ENCODE measurements around the gene VWA2.

Gene VWA2

DNA sequence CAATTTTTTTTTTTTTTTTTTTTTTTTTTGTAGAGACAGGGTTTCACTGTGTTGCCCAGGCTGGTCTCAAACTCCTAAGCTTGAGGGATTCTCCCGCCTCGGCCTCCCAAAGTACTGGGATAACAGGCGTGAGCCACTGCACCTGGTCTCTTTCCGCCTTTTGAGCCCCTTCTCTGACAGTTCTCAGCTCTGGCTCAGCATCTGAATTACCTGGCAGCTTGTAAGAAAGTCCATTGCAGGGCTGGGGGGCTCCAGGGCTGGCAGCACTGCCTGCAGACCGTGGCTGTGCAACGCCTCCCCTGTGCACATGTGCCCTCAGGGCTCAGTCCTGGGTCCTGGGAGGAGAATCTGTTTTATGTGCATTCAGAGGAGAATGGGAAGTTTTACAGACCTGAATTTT lies 37.6 kb downstream of the VWA2 start:
- in situ Hi-C loops (cut with HindIII; ENCODE audit: low sequenced_read_pairs): no loop called here
- no peak overlapping the region for H3K4me3 ChIP-seq (ENCODE audit: low read depth, low read length)
- DNase-seq (ENCODE audit: low read depth, low spot score): no peak
- no peak for TF ChIP-seq CTCF (IDR thresholded peaks at IDR 0.05; ENCODE audit: low read depth, low read length)

DNA sequence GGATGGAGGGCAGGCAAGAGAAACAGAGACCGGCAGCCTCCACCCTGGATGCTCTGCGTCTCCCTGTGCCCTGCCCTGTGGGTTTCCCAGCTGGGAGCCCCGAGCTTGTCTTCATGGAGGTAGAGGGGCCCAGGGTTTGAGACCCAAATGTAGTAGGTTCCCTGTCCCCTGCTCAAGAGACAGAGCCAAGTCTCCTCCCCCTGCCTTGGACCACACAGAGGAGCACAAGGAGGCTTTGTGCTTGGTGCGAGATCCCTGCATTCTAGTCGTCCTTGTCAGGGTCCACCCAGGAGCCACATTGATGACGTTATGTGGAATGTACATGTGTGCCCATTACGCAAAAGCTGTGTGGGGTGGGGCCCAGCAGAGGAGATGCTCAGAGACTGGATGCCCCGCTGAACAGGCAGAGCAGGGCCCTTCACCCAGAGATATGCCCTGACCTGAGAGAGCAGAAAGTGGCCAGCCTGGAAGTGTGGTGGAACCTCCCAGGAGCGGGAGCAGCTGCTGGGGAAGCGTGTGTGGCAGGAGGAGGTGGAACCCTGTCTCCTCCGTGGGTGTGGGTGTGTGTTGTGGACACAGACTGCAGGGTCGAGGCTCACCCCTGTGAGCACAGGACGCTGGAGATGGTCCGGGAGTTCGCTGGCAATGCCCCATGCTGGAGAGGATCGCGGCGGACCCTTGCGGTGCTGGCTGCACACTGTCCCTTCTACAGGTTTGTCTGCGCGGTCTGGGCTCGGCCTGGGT lies 39.3 kb downstream of the VWA2 start:
- in situ Hi-C loops (cut with HindIII; ENCODE audit: low sequenced_read_pairs): no loop called here
- no peak for DNase-seq (ENCODE audit: low read depth, low spot score)
- no peak for TF ChIP-seq CTCF (IDR thresholded peaks at IDR 0.05; ENCODE audit: low read depth, low read length)

DNA sequence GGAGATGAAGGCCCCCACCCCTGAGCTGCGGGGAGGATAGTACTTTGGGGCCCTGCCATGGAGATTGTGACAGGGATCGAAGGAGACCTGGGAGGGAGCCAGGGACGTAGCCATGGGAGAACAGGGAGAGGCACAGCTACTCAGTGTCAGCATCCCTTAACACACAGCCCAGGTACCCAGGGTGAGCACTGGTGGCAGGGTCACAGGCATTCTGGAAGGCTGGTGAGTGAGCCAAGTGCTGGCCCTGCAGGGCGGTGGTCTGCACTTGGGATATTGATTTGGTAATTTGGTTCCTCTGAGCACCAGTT lies 39.8 kb downstream of the VWA2 start:
- no peak for TF ChIP-seq CTCF (IDR thresholded peaks at IDR 0.05; ENCODE audit: low read depth, low read length)
- no peak overlapping the region for H3K4me3 ChIP-seq (ENCODE audit: low read depth, low read length)
- DNase-seq (ENCODE audit: low read depth, low spot score): no peak
- in situ Hi-C loops (cut with HindIII; ENCODE audit: low sequenced_read_pairs): no loop called here

More for the DNA sequence above, 39.3 kb downstream of the VWA2 start:
- no peak overlapping the region for H3K4me3 ChIP-seq (ENCODE audit: low read depth, low read length)

DNA sequence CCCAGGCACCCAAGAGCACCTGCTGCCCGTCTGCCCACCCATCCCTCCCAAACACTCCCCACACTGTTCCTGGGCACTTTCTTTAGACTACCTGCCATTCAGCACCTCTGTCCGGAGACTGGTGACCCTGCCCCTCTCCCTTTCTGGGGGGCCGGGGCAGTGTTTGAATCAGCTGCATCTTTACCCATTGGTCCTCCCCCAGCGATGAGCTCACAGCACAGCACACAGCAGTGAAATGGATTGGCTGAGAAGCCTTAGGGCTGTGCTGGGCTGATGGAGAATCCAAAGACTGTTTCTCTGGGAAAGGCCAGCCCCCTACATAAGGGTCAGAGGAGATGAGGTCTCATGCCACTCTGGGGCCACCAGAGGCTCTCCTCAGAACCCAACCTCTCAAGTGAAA lies 40.2 kb downstream of the VWA2 start:
- no peak overlapping the region for H3K4me3 ChIP-seq (ENCODE audit: low read depth, low read length)
- no peak for DNase-seq (ENCODE audit: low read depth, low spot score)
- in situ Hi-C loops (cut with HindIII; ENCODE audit: low sequenced_read_pairs): no loop called here
- no peak for TF ChIP-seq CTCF (IDR thresholded peaks at IDR 0.05; ENCODE audit: low read depth, low read length)

GRCh38 chr10:114279901-114280644 lies 41.0 kb downstream of the VWA2 start:
- in situ Hi-C loops (cut with HindIII; ENCODE audit: low sequenced_read_pairs): no loop called here
- no peak for DNase-seq (ENCODE audit: low read depth, low spot score)
- no peak for TF ChIP-seq CTCF (IDR thresholded peaks at IDR 0.05; ENCODE audit: low read depth, low read length)
- H3K4me3 ChIP-seq (ENCODE audit: low read depth, low read length): no peak overlapping the region

DNA sequence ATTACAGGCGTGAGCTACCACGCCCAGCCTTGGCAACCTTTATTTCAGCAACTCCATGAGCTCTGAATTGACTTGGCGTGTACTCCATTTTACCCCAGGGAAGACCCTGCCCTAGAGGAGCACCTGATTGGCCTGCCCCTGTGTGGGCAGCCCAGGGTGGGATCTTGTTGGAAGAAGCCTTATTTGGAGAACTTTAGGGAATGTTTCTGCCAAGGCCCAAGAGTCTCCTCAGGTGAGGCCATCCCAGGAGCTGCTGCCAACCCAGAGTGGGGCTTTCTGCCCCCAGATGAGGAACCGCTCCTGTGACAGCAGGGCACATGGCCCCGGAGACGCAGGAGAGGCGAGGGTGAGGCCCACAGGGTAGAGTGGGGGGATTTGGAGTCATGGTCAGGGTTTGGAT lies 42.0 kb downstream of the VWA2 start:
- no peak overlapping the region for H3K4me3 ChIP-seq (ENCODE audit: low read depth, low read length)
- DNase-seq (ENCODE audit: low read depth, low spot score): no peak
- in situ Hi-C loops (cut with HindIII; ENCODE audit: low sequenced_read_pairs): no loop called here
- no peak for TF ChIP-seq CTCF (IDR thresholded peaks at IDR 0.05; ENCODE audit: low read depth, low read length)
